K562 (cell line): ENCODE data around the gene MED15. TPM values are rescaled to one million over a fixed set of nuclear protein-coding genes. Genes with fewer than 3 reads are reported as not detected.

Experiments
- CREB3 ChIP-seq: fragments of 450-650 bp; conservative IDR thresholded peaks from 2 replicates; pipeline ENCODE4 v1.6.1; 2016; ENCODE audit warnings: missing genetic modification characterization, low read depth, mild to moderate bottlenecking, missing compliant biosample characterization, moderate library complexity
- ETV6 ChIP-seq, 3 experiments: fragments of 150-350 bp in 1 of 3; sonication (generic) in 1 of 3; formaldehyde crosslinking in 1 of 3; IDR thresholded peaks; 2 replicates each; pipeline versions ENCODE4 v1.6.1 to v1.8.0; 2014 to 2022; ENCODE audit warnings: borderline replicate concordance in 2 of 3, low read depth in 2 of 3, antibody characterized with exemption in 1 of 3, low read length in 1 of 3, mild to moderate bottlenecking in 1 of 3, missing genetic modification reagents in 1 of 3
- GABPB2 ChIP-seq: fragments of 250-450 bp; sonication (Bioruptor Pico); conservative IDR thresholded peaks from 2 replicates; pipeline ENCODE4 v1.5.1; 2021; ENCODE audit warnings: mild to moderate bottlenecking
- HBP1 ChIP-seq: fragments of 450-650 bp; formaldehyde crosslinking; IDR thresholded peaks from 2 replicates; pipeline ENCODE4 v1.4.0; 2022; ENCODE audit warnings: missing genetic modification characterization
- ID3 ChIP-seq, 2 experiments: fragments of 250-450 bp in 1 of 2; fragments of 450-650 bp in 1 of 2; sonication (Bioruptor Pico) in 1 of 2; IDR thresholded peaks; 2 replicates each; pipeline versions ENCODE4 v1.6.1 to v1.8.0; 2016 to 2021; ENCODE audit warnings: mild to moderate bottlenecking in 2 of 2, moderate library complexity in 2 of 2, missing compliant biosample characterization in 1 of 2, missing genetic modification characterization in 1 of 2
- PTBP1 ChIP-seq: fragments of 200-400 bp; formaldehyde crosslinking; IDR thresholded peaks from 2 replicates; pipeline ENCODE4 v1.6.1; 2017; ENCODE audit warnings: low read depth, low read length
- RB1 ChIP-seq: fragments of 450-650 bp; IDR thresholded peaks from 2 replicates; pipeline ENCODE4 v1.6.1; 2017; ENCODE audit warnings: low read depth, mild to moderate bottlenecking
- RBFOX2 ChIP-seq: fragments of 200-400 bp; formaldehyde crosslinking; IDR thresholded peaks from 2 replicates; pipeline ENCODE4 v1.6.1; 2017; ENCODE audit warnings: low read depth, mild to moderate bottlenecking, low read length, moderate library complexity
- SAP30 ChIP-seq: fragments of 200-600 bp; sonication (generic); IDR thresholded peaks from 2 replicates; pipeline ENCODE4 v1.6.1; 2012; ENCODE audit warnings: borderline replicate concordance, low read depth, mild to moderate bottlenecking, moderate library complexity, low read length, control low read depth, inconsistent platforms; ENCODE audit not compliant: insufficient read depth, poor library complexity, severe bottlenecking
- SMAD2 ChIP-seq: fragments of 150-350 bp; IDR thresholded peaks from 2 replicates; pipeline ENCODE4 v1.6.1; 2014; ENCODE audit warnings: low read depth, mild to moderate bottlenecking, low read length
- THAP7 ChIP-seq: fragments of 250-450 bp; sonication (Bioruptor Pico); IDR thresholded peaks from 2 replicates; pipeline ENCODE4 v1.5.0; 2021
- USF1 ChIP-seq: sonication (generic); formaldehyde crosslinking; IDR thresholded peaks from 2 replicates; pipeline ENCODE4 v1.9.0; 2022; ENCODE audit warnings: mild to moderate bottlenecking, missing genetic modification reagents
- ZNF224 ChIP-seq: sonication (generic); formaldehyde crosslinking; IDR thresholded peaks from 2 replicates; pipeline ENCODE4 v1.8.0; 2022; ENCODE audit warnings: mild to moderate bottlenecking, missing genetic modification reagents
- ZNF561 ChIP-seq: fragments of 450-650 bp; formaldehyde crosslinking; conservative IDR thresholded peaks from 2 replicates; pipeline ENCODE4 v1.4.0; 2020; ENCODE audit warnings: mild to moderate bottlenecking, moderate library complexity
- ZNF780A ChIP-seq: fragments of 250-450 bp; sonication (Bioruptor Pico); IDR thresholded peaks from 2 replicates; pipeline ENCODE4 v1.5.0; 2021; ENCODE audit warnings: mild to moderate bottlenecking
- polyA plus RNA-seq, 8 experiments: library from polyadenylated mRNA; depleted of rRNA in 4 of 8; stranded (reverse) in 5 of 8; unstranded in 3 of 8; fragments of >200 nt; fragmentation: Nextera tagmentation in 2 of 8; fragmentation: Illumina TruSeq in 1 of 8; extraction: Ambion mirVana in 2 of 8; extraction: Trizol in 1 of 8; gene quantifications; 2 replicates each; pipeline versions ENCODE4 v1.2.1 to v1.2.3, GENCODE V29; 2011 to 2014; ENCODE audit warnings: inconsistent platforms in 1 of 8, missing spikeins in 1 of 8
- total RNA-seq, 7 experiments: library from RNA; depleted of rRNA in 6 of 7; stranded (reverse); fragments of >200 nt in 6 of 7; fragmentation: Illumina TruSeq in 2 of 7; extraction: Trizol in 2 of 7; gene quantifications; 2 replicates each; pipeline versions ENCODE4 v1.2.1 to v1.2.3, GENCODE V29; 2011 to 2021; ENCODE audit warnings: low replicate concordance in 1 of 7
- TF ChIP-seq, protein P1 (sequence below): fragments of 450-650 bp; formaldehyde crosslinking; conservative IDR thresholded peaks from 2 replicates; pipeline ENCODE4 v1.4.0; 2022; ENCODE audit warnings: mild to moderate bottlenecking, missing genetic modification characterization

Gene MED15
- total and polyA plus RNA-seq, 9 of the 15 experiments (the other 6 are each of a cell fraction or from before 2014, with no cell fraction given), result 4.0 to 271 (median 60.1) TPM

- TF ChIP-seq ETV6 (IDR thresholded peaks at IDR 0.05; ENCODE audit: borderline replicate concordance in 1 of 2, low read depth in 2 of 2, low read length in 1 of 2) (peak in 1 of 2 experiments; percentile 48; a peak in 1 of 4 replicates), ETV6 (CRISPR knock-in tag; IDR thresholded peaks at IDR 0.05; ENCODE audit: borderline replicate concordance) (no peak), RBFOX2 (peak; percentile 42; the same call in 1 of the 2 replicates), SMAD2 (no peak), ZNF780A (CRISPR knock-in tag) (no peak), GABPB2 (peak; percentile 82; the same call in 1 of the 2 replicates), PTBP1 (no peak), ID3 (CRISPR knock-in tag; IDR thresholded peaks at IDR 0.05) (peak; percentile 40; the same call in 1 of the 2 replicates), ID3 (tag; IDR thresholded peaks at IDR 0.05) (peak; percentile 79; the same call in 1 of the 2 replicates), THAP7 (0 out of 2 replicates have a peak, but pooled peaks have one; percentile 50), ZNF224 (CRISPR knock-in tag) (peak; percentile 63; the same call in 1 of the 2 replicates), RB1 (no peak), SAP30 (peak; percentile 48), HBP1 (CRISPR knock-in tag) (0 out of 2 replicates have a peak, but pooled peaks have one; percentile 71), USF1 (0 out of 2 replicates have a peak, but pooled peaks have one; percentile 5), CREB3 (tag) (0 out of 2 replicates have a peak, but pooled peaks have one; percentile 24), ZNF561 (CRISPR knock-in tag) (no peak)
- TF ChIP-seq, protein P1, sequence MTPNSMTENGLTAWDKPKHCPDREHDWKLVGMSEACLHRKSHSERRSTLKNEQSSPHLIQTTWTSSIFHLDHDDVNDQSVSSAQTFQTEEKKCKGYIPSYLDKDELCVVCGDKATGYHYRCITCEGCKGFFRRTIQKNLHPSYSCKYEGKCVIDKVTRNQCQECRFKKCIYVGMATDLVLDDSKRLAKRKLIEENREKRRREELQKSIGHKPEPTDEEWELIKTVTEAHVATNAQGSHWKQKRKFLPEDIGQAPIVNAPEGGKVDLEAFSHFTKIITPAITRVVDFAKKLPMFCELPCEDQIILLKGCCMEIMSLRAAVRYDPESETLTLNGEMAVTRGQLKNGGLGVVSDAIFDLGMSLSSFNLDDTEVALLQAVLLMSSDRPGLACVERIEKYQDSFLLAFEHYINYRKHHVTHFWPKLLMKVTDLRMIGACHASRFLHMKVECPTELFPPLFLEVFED (CRISPR knock-in tag), result peak; percentile 81; the same call in 1 of the 2 replicates
These were observed 15.0 kb downstream of the MED15 start (continued) for GRCh38 chr22:20522134-20523004.
